Measurements from ENCODE around the gene BABAM2. TPM values are rescaled to one million over a fixed set of nuclear protein-coding genes. Genes with fewer than 3 reads are reported as not detected.
A peak's percentile ranks its signal among the peaks of the same experiment; 100 is the strongest.

BABAM2 gene
- total and polyA plus RNA-seq, 9 of the 15 experiments (the other 6 are each of a cell fraction or from before 2014, with no cell fraction given), result 10.9 to 37.4 (median 25.6) TPM

- TF ChIP-seq TBL1XR1 (IDR thresholded peaks at IDR 0.05; ENCODE audit: low read length in 2 of 2) (peak in 1 of 2 experiments; percentile 73; a peak in 2 of 4 replicates), HDAC2 (IDR thresholded peaks at IDR 0.05) (peak; percentile 50; the same call in 1 of the 2 replicates), E4F1 (CRISPR knock-in tag; IDR thresholded peaks at IDR 0.05; ENCODE audit: borderline replicate concordance) (no peak), BACH1 (tag; IDR thresholded peaks at IDR 0.05) (peak; percentile 36; the same call in 1 of the 2 replicates), ZNF318 (IDR thresholded peaks at IDR 0.05; ENCODE audit: borderline replicate concordance in 1 of 2, low read depth in 1 of 2) (0 out of 4 replicates have a peak, but pooled peaks of 1 of the 2 experiments have one; percentile 28), ZBTB17 (CRISPR knock-in tag; IDR thresholded peaks at IDR 0.05) (0 out of 2 replicates have a peak, but pooled peaks have one; percentile 67), DNMT1 (IDR thresholded peaks at IDR 0.05) (no peak)
Observed at GRCh38 chr2:27925766-27926472, 35.4 kb downstream of the BABAM2 start (continued).
